CD4-positive, alpha-beta T cell treated with Interleukin-2 at 100 ng/mL for 4 hours (primary cell): Measurements from ENCODE around the gene NR1I2.

ENCODE experiments used
- DNase-seq: peaks from one replicate; pipeline ENCODE4 v3.0.0-alpha.2; 2020; ENCODE audit warnings: low spot score

NR1I2 gene

DNA sequence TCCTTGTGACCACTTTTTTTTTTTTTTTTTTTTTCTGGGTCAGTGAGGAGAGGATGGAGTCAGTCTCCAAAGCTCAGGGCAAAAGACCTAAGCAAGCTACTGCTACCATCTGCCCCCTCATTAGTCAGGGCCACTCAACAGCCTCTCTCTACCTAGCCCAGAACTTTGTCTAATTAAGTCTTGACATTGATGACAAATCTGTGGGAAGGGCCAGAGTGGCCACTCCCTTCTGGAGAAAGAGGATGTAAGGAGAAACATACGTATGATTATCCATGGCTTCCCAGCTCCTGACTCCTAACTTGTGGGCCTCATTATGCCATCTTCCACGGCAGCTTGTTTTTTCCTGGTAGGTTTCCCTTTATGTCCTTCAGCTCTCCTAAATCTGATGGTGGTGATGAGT is 37.9 kb downstream of the NR1I2 start:
- DNase-seq: no peak

DNA sequence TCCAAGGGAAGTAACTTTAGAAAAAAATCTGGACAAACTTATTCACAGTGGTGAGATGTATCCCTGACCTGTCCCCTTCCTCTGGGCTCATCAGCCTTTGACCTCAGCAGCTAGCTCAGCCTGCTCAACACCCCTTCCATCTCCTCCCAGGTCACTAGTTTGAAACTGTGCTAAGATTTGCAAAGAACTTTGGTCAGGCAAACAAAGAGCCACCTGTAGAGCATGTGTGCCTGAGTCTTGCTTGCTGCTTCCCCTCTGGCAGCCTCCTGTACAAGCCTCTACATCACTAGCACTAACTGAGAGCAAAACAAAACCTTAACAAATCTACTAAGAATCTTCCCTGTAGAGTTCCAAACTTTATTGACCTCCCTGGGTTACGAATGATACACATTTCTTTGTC is 43.9 kb downstream of the NR1I2 start:
- no peak for DNase-seq

DNA sequence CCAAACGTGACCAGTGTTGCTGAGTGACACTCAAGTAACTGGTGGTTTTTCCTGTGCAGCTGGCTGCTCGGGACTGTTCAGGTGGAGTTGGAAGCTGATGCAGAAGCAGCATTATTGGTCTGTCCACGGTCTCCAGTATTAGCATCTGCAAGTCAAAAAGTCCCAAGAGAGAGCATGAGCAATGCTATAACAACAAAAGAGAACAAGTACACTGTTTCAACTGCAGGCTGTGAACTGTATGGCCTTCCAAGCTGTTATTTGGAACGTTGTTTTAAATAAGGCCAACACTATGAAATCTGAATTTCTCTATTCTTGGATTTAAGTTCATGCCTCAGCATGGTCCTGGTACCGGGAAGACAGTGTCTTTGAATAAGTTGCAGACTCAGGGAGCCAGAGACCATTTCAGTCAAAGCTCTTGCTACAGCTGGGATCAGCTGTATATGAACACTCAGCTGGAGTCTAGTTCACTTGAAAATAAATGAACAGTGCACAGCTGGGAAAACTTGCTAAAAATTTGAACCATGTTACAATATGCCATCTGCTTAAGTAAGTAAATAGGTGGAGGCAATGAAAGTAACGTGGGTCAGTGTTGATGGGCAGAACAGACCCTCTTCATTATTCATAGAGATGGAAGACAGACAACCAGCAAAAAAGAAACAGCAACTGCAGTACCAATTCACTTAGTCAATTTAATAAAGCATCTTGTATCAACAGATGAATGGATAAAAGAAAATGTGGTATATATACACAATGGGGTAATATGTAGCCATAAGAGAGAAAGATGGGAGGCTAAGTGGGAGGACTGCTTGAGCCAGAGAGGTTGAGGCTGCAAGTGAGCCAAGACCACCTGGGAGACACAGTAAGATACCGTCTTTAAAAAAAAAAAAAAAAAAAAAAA is 45.1 kb downstream of the NR1I2 start:
- DNase-seq: no peak

DNA sequence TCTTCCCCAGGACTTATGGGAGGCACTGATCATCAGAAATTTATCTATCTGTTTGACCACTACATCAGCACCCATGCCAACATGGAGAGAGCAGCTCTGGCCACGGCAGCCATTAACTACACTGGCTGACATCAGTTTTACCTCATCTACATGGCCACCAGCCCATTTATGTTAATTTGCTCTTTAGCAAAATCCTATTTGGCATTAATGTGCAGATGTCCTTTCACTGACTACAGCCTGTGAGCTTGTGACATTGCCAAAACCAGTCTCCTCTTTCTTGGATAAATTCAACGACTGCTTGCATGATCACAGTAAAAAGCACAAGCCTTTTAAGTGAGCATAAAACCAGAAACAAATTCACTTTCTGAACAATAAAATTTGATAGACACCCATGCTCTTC is 47.5 kb downstream of the NR1I2 start:
- DNase-seq: no peak

DNA sequence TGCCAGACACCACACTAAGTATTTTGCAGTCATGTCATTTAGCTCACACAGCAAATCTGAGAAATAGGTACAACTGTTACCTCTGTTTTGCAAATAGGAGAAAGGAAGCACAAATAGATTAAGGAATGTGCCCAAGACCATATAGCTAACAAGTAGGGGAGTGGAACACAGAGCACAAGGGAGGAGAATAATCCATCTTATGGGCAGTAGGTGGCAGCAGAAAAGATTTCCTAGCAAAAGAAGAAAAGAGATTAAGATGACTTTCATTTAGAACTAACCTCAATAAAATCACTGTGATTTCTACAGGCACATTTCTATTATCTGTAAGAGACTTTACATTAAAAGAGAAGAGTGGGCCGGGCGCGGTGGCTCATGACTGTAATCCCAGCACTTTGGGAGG is 49.1 kb downstream of the NR1I2 start:
- DNase-seq: no peak

DNA sequence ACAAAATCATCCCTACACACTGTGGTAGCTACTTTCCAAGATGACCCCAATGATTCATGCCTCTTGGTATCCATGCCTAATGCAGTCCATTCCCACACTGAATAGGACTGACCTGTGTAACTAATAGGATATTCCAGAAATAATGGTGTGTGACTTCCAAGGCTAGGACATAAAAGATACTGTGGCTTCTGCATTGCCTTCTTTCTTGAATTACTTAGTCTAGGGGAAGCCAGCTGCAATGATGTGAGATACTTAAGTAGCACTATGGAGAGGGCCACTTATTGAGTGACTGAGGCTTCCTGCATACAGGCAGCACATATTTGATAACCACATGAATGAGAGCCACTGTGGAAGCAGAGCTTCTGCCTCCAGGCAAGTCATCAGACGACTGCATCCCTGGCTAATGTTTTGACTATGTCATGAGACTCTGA is 50.1 kb downstream of the NR1I2 start:
- DNase-seq: no peak

DNA sequence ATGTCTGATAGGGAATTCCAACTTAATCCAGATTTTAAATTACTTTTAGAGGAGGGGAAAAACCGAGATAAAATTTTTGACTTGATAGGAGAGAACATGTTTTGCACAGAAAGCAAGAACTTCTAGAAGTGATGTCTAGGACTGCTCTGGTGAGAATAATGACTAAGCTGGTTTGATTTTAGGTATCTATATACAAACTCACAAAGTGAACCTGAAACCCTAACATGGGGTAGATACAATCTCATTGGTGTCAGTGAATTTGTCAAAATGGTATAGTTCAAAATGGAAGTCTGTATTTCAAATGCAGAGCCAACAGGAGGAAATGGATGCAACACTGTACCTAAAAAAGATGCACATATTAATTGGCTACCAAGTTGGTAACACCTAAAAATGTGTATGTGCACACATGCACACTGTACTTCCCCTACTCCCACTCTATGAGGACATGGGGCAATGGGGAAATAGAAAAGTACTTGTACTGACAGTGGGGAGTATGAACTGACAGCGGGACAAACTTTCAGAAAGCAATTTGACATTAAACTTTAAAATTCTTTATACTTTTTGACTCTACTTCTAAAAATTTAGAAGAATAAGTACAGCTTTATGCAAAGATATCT is 53.0 kb downstream of the NR1I2 start:
- no peak for DNase-seq

DNA sequence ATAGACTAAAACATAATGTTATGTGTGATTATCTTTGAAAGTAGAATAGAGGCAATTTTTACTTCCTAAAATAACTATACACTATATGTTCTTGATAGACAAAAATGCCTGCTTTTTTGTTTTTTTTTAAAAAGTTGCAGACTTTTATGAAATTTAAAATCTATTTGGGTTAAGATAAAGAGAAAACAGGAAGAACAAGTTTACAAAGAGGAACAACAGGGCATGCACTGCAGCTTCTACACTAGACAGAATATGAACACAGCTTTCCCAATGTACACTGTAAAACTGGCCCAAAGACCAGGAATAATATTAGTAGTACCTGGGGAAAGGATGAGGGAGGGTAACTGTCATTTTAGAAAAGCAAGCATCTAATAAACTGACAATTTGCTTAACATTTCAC is 53.7 kb downstream of the NR1I2 start:
- DNase-seq: no peak

DNA sequence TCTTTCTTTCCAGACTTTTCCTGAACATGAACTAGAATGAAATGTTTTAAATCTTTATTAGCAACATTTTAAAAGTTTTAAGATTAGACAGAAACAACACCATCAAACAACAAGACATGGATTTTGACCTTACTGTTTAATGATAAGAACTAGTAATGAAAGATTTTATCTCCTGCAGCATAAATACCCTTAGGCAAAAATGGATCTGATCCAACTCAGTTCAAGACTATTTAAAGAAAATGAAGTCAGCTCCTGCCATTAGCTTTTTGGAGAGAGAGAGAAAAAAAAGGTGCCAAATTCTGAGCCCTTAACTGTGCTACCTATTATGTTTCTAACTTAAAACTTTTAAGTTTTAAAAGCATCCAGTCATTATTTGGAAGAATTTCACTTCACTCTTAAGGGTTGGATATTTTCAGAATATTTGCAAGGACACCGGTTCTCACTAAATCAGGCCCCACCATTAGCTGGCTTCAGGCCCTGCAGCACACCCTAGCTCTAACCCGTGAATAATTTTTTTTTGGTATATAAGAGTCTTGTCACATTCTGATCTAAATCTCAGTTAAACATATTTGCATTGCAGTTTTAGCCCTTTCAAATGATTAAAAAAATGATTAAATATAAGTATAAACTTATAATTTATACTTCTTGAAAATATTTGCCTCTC is 60.0 kb downstream of the NR1I2 start:
- no peak for DNase-seq

DNA sequence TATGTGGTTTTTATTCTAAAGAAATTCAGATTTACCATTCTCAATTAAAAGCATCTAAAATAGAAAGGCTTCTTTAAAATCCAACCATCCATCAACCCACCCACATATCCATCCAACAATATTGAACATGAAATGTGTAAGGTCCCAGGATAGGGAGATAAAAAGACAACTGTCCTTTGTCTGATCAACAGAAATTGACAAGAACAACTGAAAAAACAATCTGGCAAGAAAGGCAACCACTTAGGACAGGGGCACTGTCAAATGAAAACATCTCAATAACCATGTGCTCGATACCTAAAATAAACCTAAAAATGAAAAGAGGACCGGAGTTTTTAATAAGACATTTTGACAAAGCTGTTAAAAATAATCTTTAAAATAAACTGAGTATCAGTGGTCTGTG is 67.2 kb downstream of the NR1I2 start:
- DNase-seq: no peak

DNA sequence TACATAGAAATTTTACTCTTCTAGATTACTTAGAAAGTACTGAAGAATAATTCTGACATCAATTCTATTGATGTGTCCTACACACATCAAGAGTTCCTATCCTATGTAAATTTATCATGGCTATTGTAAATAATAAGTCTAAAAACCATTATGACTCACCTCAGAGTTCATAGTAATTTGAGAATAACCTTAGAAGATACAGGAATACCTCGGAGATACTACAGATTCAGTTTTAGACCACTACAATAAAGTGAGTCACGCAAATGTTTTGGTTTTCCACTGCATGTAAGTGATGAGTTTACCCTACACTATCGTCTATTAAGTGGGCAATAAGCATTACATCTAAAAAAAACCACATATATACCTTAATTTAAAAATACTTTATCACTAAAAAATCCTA is 74.8 kb downstream of the NR1I2 start:
- DNase-seq: no peak

DNA sequence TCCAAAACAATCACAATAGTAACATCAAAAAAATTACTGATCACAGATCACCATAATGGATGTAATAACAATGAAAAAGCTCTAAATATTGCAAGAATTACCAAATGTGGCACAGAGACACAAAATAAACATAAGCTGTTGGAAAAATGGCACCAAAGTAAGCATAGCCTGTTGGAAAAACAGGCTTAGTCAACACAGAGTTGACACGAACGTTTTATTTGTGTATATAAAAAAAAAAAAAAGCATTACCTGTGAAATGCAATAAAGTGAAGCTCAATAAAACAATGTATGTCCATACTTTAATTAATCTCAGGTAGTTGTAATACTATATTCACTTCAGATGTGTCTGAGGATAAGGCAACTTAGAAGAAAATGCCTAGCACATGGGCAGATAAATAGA is 77.1 kb downstream of the NR1I2 start:
- no peak for DNase-seq

DNA sequence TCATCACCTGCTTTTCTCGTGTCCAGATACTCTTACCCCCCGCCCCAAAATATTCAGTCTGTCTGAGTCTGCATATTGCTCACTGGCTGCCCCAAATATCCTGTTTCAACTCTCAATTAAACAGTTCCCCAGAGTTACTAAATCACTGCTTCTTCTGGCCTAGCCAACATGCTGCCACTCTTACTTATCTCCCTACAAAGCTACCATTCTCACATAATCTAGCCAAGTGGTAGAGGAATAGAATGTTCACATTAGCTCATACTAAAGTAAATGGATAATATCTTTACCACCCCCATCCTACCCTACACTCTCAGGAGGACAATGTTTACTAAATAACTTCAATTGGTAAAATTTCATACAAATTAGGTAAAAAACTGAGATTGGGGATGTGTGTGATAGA is 77.8 kb downstream of the NR1I2 start:
- DNase-seq: no peak

DNA sequence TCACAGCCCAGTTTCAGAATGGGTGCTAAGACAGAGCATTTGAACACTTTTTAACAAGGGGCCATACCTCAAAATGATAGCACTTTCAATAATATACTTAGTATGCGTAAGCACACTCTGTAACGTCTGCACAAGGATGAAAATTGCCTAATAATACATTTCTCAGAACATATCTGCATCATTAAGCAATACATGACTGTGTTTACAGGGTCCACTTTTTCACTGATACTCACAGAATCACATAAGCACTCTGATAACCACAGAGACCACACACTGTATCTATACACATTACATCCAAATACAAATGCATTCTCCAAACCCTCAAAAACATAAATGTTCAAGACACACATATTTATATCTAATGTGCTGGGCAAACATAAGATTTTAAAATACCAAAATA is 79.8 kb downstream of the NR1I2 start:
- DNase-seq: no peak

DNA sequence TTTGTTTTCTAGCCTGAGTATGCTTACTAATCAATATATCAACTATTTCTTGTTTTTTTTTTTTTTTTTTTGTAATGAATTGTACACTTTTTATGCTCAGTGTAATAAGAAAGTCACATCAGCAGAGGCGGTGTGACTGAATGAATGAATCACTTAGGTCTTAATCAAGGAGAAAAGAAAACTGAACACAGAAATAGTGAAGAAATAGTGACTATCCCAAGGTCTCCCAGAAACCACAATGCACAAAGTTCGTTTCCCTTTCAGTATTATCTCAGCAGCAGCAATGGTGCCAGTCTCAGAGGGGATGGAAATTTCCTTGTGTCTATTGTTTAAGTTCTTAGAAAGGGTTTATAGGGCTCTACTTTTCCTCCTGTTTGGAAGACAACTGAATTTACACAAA is 80.7 kb downstream of the NR1I2 start:
- DNase-seq: no peak

DNA sequence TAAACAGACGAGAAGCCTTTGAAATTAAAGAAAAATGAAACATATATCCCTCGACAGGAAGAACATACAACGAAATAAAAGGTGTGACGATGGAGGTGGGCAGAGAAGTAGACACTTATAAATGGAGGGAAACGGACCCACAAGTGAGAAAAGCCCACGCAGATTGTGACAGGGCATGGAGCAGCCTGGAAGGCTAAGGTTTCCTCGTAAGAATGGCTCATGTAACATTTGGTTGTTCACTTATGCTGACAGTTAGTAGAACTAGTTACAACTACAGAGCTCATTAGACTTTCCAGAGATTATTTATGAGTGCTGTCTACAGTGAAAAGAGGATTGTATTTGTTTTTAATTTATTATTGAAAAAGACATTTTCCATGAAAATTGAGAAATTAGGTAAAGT is 82.6 kb downstream of the NR1I2 start:
- no peak for DNase-seq
